ENCODE data around the gene NR6A1.

Gene NR6A1

DNA sequence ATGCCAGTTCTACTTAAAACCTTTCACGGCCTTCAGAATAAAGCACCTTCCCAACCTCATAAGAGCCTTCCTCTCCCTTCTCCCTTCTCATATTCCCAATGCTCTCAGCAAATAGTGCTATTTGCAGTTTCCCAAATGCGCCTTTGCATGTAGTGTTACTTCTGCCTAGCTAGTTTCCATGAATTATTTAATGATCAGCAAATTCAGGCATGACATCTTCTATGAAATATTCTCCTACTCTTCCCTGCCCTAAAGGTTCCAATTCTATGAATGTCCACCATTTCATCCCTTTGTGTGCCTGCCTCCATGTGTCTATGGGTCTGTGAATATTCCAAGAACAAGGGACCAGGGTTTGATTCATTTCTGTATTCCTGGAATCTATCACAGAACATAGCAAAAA is 165.1 kb downstream of the NR6A1 start:
- no peak for DNase-seq

DNA sequence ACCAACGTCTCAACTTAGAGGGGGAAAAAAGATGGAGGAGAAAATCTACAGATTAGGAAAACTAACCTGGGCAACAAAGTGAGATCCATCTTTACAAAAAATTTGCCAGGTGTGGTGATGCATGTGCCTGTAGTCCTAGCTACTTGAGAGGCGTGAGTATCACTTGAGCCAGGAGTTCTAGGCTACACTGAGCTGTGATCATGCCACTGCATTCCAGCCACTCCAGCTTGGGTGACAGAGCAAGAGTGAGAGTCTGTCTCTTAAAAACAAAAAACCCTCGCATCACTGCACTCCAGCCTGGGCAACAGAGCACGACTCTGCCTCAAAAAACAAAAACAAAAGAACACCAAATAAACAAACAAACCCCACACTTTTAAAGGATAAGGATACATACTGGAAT is 165.9 kb downstream of the NR6A1 start:
- no peak for DNase-seq

GRCh38 chr9:124602632-124603031 is 168.5 kb downstream of the NR6A1 start:
- DNase-seq, result no peak

DNA sequence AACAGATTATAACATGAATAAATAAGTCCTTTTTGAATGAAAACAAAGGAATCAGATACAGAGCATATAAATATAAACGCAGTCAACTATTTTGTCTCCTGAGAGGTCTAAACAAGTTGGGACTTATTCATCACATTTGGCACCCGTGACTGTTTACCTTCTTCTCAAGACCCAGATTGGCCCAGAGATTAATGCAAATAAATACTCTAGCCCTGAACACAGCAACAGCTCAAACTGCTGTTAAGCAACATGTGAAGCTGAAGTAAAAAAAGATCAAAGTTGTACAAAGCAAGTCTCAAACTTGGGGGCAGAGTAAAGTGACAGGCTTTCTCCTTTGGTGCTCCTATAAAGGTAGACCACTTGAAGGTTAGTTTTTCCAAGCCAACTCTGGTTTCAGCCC is 168.9 kb downstream of the NR6A1 start:
- DNase-seq, result no peak

DNA sequence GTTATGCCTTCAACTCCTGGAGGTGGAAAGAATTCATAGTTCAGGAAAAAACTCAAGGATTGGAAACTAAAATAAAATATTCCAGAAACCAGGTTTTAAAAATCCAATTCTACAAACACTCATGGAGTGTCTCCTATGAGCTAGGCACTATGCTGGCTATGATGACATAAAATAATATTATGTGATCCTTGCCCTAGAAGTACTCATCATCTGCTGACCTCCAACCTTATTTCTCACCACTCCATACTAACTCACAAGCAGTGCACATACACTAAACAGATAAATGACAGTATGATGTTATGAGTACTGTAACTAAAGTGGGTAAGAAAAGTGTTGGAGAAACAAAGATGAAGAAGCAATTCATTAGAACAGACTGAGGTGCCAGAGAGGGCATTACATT is 170.7 kb downstream of the NR6A1 start:
- DNase-seq, result no peak

DNA sequence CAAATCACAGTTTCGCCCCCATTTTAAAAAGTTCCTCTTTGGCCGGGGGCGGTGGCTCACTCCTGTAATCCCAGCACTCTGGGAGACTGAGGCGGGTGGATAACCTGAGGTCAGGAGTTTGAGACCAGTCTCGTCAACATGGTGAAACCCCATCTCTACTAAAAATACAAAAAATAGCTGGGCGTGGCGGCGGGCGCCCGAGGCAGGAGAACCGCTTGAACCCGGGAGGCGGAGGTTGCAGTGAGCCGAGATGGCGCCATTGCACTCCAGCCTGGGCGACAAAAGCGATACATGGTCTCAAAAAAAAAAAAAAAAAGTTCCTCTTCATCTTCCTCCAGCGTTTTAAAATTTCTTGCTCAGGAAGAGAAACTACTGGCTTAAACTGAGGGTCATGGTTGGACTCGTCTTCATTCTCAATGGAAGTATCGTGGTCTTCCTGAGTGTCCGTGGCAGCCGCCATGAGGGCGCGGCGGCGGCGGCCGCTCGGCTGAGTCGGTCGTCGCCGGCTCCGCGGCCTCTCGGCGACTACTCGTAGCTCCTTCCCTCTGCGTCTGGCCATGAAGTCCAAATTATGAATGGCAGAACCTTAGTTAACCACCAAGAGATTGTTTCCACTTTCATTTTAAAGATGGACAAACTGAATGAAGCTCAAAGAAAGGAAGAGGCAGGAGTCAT is 171.9 kb downstream of the NR6A1 start:
- DNase-seq, result no peak

- DNase-seq, result no peak
Measured at GRCh38 chr9:124598048-124598447, 173.1 kb downstream of the NR6A1 start.

DNA sequence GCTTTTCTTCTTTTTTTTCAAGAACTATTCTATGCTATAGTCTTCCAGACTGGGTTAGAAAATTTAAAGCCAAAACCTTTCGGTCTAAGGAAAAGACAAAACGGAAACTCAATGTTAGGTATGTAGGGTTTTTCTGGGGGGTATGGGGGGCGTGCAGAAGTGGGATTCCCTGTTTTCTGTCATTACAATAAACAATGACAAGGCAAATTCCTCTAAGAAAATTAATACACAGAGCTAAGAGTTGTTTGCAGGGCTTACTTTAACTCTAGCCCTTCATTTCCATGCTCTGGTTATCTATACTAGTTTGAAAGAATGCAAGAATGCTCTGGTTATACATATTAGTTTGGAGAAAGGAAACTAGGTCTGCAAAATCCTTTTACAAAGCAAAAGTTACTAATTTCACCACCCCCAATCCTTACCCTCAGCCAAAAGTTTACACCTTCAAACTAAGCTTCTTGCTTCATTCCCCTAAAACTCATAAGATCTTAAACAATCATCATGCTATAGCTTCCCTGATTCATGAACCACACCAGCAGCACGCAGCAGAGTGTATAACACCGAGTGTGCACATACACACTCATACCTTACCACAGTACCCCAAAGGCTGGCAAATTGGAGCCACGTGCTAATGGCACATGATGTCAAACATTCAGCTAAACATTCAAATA is 174.8 kb downstream of the NR6A1 start:
- no peak for DNase-seq

GRCh38 chr9:124595743-124596142 is 175.4 kb downstream of the NR6A1 start:
- no peak for DNase-seq

- DNase-seq, result no peak
Measured at GRCh38 chr9:124594673-124595072, 176.4 kb downstream of the NR6A1 start.

GRCh38 chr9:124594225-124594624 is 176.9 kb downstream of the NR6A1 start:
- DNase-seq, result no peak

- peak; percentile 18 for DNase-seq
Measured at GRCh38 chr9:124593651-124594058, 177.5 kb downstream of the NR6A1 start.

DNA sequence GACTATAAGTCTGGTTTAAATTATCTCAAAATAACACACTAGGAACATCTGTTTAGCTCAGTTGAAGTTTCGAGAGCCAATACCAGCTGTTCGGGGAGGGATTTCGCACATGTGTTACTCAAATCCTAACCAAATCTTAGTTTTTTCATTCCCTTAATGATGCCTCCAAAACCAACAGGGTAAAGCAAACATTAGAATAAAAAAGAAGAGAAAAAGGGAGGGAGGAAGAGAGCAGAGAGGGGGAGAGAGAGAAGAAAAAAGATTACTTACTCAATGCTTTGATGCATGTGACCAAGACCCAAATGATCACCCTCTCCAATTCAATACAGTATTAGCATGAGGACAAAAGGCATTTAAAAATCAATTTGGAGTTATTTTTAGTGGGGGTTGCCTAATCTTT is 177.9 kb downstream of the NR6A1 start:
- no peak for DNase-seq

- no peak for DNase-seq
Measured at GRCh38 chr9:124590889-124591641, 180.0 kb downstream of the NR6A1 start.

DNA sequence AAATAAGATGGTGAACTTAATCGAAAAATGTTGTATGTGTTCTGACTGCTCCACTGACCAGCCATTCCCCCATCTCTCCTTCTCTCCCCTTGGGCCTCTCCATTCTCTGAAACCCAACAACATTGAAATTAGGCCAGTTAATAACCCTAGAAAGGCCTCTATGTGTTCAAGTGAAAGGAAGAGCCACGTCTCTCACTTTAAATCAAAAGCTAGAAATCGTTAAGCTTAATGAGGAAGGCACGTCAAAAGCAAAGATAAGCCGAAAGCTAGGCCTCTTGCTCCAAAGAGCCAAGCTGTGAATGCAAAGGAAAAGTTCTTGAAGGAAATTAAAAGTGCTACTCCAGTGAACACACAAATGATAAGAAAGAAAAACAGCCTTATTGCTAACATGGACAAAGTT is 186.5 kb downstream of the NR6A1 start:
- no peak for DNase-seq

DNA sequence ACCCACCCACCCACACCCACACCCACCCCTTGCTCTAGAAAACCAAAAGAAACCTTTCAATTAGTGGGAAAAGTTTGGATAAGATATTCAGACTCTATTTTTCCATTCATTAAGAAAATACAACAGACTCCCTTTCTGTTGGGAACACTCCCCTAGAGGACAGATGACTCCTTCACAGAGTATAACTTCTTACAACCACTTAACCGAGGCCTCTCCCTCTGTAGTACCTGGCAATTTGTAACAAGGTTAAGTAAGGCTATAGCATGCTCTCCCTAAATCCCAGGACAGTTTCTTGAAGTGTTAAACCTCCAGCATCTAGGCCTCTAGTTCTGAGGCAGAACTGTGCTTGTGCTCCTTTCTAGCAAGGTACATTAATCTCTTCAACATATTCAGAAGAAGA is 188.0 kb downstream of the NR6A1 start:
- no peak for DNase-seq

DNA sequence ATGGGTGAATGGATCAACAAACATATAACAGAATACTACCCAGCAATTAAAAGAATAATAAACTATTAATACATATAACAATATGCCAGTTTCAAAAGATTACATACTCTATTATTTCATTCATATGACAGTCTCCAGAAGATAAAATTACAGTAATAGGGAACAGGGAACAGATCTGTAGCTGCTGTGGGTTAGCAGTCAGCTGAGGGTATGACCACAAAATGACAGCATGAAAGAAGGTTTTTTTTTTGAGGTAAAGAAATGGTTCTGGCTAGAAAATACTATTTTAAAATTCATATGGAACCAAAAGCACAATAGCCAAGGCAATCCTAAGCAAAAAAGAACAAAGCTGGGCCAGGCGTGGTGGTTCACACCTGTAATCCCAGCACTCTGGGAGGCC is 190.9 kb downstream of the NR6A1 start:
- DNase-seq, result no peak

DNA sequence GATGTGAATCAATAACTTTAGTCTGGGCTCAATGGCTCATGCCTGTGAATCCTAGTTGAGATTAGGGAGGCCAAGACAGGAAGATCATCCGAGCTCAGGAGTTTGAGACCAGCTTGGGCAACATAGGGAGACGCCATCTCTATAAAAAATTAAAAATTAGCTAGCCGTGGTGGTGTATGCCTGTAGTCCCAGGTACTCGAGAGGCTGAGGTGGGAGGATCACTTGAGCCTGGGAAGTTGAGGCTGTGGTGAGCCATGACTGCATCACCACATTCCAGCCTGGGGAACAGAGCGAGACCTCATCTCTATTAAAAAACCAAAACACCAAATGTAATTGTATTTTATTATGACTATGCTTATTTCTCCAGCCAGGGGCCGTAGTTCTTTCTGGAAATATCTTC is 194.4 kb downstream of the NR6A1 start:
- DNase-seq, result peak; percentile 8

- peak; percentile 35 for DNase-seq
Measured at GRCh38 chr9:124574534-124575375, 196.4 kb downstream of the NR6A1 start.

DNA sequence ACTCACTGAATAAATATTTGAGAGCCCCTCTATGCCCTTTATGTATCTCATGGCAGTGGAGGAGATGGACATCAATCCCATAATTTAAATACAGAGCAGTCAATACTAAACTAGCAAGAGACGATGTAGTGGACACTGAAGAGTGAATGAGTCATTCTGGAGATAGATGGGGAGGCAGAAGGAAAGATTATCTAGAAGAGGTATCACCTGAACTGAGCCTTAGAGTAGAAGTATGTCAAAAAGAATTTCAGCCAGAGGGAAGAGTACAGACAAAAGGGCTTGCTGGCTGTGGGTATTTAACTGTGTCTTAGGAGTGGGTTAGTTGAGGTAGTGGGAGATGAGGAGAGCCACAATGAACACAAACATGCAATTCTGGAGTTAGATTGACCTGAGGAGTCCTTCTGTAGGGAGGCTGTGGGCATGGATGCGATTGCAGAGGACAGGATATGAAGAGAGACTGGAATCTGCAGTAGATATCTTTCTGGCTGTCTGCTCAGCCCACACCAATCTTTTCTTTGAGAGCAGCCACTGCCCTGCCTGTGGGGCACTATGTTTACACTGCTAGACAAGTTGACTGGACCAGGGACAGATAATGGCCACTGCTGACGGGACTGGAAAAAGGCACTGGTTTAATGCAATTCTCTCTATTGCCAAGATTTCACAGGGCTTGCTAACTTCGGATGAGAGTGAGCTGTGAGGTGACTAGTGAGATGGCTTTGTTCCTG is 200.0 kb downstream of the NR6A1 start:
- no peak for DNase-seq

GRCh38 chr9:124569942-124570341 is 201.2 kb downstream of the NR6A1 start:
- no peak for DNase-seq

- no peak for DNase-seq
Measured at GRCh38 chr9:124567362-124567761, 203.7 kb downstream of the NR6A1 start.

Measured in fibroblast of skin of back (primary cell).